Activated CD8-positive, alpha-beta memory T cell treated with anti-CD3 and anti-CD28 coated beads, Interleukin-2, amount 50 U/mL, for 24 hours (primary cell): ENCODE measurements around the gene IL9R.
"Not testable (repeated sequence)": the region's sequence is repeated elsewhere in the genome, so short reads cannot be mapped to it uniquely, and the experiment has no call there.

ENCODE experiments used
- DNase-seq: peaks from one replicate; pipeline ENCODE4 v3.0.0-alpha.2; 2020; ENCODE audit errors: extremely low read depth

Gene IL9R, protein sequence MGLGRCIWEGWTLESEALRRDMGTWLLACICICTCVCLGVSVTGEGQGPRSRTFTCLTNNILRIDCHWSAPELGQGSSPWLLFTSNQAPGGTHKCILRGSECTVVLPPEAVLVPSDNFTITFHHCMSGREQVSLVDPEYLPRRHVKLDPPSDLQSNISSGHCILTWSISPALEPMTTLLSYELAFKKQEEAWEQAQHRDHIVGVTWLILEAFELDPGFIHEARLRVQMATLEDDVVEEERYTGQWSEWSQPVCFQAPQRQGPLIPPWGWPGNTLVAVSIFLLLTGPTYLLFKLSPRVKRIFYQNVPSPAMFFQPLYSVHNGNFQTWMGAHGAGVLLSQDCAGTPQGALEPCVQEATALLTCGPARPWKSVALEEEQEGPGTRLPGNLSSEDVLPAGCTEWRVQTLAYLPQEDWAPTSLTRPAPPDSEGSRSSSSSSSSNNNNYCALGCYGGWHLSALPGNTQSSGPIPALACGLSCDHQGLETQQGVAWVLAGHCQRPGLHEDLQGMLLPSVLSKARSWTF

DNA sequence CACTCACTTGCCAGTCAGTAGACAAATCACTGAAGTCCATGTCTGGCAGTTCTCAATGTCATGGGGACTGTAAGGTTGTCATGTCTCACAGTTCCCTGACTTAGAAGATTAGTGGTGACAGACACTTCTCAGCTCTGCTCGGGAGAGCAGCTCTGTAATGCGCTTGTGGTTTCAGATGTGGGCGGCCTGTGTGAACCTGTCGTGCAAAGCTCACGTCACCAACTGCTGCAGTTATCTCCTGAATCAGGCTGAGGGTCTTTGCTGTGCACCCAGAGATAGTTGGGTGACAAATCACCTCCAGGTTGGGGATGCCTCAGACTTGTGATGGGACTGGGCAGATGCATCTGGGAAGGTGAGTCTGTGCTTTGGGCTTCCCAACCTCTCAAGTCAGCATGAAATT is at the start of gene IL9R:
TSS of gene IL9R (plus strand) at position 261 of the 400 bp plus-strand sequence. CDS start at position 325, 64 bp downstream.
- peak; percentile 24 for DNase-seq

DNA sequence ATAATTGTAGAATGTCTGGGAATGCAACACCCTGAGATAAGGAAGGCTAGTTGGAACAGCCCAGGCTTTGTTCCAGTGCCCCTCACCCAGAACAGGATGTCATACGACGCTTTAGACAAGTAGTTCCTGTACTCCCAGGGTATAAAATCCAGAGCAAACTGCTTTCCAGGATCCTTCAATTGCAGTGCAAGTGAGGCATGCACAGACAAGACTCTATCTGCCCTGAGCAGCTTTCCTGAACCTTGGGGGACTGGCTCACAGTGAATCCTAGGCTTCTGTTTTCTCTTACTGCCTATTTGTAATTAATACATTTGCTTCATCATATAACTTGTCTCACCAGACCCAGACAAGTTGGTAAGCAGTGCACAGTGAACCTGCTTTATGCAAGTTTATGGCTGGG is 48.4 kb upstream of the IL9R start:
- no peak for DNase-seq

DNA sequence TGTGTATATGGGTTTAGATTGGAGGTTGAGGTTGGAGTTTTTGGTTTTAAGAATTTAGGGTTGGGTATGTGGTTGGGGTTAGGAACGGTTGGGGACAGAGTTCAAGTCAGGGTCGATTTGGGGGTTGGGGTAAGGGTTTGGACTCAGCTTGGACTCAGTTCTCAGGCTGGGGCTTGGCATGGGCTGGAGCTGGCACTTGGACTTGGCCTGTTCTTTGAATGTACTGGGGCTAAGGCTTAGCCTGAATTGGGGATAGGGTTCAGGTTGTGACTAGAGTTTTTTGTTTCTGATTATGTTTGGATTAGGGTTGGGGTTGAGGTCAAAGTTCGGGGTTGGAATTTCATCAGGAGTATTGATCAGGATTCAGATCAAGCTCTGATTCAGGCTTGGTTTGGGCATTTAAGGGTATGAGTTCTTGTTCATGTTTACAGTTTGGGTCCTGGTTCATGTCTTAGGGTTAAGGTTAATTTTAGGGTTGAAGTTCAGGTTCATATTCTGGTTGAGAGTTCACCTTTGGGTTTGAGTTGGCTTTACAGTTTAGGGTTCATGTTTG is 46.2 kb upstream of the IL9R start:
- DNase-seq, result no peak

DNA sequence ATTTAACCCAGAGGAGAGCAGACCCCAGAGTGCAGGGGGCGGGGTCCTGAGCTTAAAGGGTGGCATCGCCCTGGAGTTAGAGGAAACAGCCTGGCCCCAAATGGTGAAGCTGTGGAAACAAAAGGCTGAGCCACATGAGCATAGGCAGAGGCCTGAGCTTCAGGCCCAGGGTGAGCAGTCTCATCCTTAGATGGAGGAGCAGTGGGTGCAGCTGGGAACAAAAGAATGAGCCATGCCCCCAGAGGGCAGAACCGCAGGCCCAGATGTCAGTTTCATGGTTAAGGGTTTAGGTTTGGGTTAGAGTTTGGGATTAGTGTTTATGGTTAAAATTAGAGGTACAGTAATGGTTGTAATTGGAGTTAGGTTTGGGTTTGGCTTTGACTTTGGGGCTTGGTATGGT is 44.4 kb upstream of the IL9R start:
- DNase-seq, result no peak

DNA sequence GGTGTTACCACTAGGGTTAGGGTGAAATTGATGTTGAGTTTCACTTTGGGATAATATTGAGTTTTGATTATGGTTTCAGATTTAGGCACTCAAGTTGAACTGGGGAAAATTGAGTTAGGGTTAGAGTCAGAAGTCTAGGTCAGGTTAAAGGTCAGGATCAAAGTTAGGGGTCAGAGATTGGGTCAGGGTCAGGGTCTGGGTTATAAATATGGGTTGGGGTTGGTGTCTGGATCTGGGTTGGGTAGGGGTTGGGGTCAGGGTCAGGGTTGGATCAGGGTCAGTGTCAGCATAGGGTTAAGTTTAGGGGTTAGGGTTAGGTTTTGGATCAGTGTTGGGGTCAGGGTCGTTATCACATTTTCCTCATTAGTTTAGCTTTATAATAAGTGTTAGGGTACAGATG is 42.7 kb upstream of the IL9R start:
- no peak for DNase-seq

DNA sequence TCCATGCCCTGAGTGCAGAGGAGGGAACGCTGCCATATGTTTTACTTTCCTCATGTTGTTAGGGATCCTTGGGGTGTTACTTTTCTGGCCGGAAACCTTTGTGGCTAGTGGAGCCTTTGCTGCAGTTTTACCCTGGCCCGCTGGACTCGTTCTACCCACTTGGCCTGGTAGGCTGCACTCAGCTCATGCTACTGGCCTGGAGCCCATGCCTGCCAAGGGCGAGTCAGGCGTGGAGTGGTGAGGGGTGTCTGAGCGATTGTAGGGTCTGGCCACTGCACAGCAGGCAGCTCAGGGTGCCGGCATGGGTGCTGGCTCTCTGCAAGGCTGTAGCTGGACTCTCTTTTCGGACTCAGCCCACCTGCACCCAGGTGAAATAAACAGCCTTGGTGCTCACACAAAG is 41.4 kb upstream of the IL9R start:
- no peak for DNase-seq

DNA sequence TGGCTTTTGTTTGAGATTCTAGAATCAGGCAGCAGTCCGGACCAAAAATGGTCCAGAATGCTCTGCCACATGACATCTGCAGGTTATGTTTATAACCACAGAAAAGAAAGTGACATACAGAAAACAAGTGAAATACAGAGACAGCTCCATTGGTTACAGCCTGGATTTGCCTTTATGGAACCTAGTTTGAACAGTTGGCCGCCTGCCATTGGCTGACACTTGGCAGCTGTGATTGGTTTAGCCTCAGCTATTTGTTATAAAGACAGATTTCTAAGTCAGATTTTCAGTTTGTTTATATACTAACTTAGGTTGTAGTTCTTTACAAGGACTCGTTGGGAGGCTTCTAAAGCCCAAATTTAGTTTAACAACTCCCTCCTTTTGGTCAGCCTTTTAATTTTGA is 40.8 kb upstream of the IL9R start:
- DNase-seq, result no peak

DNA sequence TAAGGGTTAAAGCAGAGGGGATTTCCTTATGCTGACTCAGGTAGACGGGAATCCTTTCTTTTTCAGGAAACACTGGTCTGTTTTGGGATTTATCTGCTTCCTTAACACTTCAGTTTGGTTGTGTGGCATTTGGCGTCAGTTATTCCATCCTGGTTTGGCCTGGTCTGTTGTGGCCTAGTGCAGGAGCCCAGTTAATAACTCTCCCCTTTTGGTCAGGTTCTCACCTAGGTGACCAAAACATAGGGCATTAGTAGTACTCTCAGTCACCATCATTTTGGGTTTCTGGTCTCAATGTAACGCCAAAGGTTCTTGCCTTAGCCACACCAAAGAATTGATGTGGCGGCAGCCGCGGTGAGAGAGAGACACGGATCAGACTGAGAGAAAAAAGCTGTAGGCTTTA is 39.7 kb upstream of the IL9R start:
- no peak for DNase-seq

DNA sequence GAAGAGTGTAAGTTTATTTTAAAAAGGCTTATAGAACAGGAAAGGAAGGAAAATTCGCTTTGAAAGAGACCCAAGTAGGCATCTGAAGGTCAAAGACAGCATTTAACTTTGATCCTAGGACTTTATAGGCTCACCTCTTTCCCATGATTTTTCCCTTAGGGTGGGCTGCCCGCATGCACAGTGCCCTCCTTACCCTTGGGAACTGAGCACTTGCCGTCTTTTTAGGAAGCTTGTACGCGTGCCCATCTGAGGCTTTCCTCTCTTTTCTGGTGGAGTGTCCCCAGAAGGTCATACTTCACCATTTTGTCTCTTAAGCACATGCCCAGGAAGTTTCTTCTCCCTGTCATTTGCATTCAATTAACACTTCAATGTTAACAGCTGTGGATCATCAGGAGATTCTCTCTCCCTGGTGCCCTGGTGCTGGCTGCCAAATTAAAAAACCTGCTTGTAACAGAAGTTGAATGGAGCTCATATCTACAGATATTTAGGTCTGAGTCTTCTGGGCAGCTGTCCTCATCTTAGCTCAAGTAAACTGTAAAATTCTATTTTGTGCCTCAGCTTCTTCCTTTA is 38.4 kb upstream of the IL9R start:
- DNase-seq, result no peak

DNA sequence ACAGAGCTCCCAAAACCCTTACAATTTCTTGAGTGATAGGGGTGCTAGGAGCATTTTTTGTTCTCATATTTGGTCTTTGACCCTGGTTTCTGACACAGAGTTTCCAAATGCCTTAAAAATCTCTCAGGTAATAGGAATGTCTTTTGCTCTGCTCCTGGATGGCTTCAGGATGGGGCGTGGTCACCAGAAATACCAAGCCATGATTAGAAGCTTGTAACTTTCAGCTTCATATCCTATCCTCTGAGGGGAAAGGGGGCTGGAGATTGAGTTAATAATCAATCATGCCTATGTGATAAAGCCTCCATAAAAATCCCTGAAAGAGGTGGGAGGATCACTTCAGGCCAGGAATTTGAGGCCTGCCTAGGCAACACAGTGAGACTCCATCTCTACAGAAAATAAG is 34.6 kb upstream of the IL9R start:
- no peak for DNase-seq

DNA sequence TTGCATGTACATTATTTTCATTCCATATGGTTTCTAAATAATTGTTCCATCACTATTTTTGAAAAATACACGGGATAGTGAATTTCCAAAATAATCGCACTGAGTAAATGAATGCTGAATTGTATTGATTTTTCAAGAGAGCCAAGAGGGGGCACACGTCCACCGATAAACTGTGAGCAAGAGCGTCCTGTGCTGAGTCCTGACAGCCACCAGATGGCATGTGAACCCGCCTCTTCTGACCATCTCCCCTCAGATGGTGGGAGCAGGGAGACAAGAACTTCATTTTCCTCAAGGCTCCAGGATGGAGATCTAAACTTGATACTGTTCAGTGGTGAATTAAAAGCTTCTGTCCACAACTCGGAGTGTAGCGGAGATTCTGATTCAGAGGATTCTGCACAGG is 30.6 kb upstream of the IL9R start:
- peak; percentile 1 for DNase-seq

DNA sequence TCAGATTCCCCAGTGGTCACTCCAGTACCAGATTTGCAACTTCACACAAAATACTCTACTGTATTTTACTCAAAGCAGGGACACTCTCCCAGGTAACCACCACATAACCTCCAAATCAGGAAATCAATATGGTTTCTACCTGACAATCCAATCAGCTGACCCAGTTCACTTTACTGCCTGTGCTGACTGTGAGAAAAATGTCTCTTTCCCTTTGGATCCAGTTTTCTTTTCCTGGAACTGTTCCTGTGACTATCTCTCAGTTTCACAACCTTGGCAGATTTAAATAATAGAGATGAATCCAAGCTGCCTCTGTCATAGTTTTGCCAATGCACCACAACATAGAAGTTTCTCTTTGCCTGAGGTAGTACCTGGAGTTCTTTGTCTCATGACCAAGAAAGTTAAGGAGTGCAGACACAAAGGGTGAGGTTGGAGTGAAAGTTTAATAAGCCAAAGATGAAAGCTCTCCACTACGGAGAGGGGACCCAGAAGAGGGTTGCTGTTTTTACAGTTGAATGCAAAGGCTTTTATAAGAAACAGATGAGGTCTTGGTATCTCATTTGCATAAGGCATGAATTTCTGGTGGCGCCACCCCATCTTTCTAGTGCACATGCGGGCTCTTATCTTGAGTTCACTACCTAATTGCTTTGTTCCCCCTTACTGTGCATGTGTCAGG is 29.7 kb upstream of the IL9R start:
- no peak for DNase-seq

DNA sequence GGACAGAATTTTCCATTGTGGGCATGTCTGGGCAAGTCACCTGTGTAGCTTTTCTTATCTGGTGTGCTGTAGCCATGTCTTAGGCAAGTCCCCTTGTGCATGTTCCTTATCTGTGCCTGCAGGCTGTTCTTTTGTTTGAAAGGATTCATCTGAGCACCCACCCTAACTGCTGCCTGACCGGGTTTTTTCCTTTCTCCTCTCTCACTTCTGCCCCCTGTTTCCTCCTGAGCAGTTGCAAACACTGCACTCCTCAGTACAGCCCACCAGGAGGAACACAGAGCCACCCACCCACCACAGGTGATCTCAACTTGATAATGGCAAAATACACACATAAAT is 29.2 kb upstream of the IL9R start:
- no peak for DNase-seq

DNA sequence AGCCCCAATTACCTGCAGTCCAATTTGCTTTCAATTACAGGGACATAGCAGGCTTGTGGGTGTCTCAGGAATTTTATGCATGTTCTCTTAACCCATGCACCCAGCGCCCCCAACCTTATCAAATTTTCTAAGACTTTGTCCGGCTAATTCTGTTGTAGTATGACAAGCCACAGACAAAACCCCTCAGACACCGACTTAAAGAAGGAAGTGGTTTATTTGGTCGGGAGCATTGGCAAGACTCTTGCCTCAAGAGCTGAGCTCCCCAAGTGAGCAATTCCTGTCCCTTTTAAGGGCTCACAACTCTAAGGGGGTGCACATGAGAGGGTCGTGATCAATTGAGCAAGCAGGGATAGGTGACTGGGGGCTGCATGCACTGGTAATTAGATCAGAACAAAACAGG is 28.7 kb upstream of the IL9R start:
- DNase-seq, result no peak

DNA sequence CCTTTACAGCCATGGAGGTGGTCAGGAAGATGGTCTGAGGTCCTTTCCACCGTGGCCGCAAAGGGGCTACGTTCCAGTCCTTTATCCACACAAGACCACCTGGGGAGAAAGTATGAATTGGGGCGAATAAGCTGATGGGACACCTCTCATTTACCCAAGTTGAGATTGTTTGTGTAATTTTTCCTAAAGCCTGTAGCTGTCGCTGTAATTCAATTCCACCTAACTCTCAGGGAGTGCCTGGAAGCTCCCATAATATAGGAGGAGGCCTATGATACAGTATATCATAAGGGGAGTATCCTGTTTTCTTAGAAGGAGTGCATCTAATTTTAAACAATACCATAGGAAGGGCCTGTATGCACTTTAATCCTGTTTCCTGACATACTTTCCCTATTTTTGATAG is 25.8 kb upstream of the IL9R start:
- not testable (repeated sequence) for DNase-seq

DNA sequence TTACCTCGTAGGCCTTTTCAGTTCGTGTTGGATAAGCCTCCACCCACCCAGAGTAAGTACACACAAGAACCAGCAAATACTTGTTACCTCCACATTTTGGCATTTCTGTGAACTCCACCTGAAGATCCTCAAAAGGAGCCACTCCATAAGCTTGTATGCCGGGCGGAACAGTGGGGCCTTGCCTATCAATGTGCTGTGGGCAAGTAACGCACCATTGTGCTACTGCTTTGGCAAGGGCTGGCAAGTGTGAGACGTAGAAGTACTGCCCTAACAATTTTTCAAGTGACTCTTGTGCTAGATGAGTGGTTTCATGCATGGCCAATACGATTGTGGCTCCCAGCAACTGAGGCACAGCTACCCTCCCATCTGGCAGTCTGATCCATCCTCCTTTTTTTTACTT is 25.3 kb upstream of the IL9R start:
- DNase-seq, result not testable (repeated sequence)

DNA sequence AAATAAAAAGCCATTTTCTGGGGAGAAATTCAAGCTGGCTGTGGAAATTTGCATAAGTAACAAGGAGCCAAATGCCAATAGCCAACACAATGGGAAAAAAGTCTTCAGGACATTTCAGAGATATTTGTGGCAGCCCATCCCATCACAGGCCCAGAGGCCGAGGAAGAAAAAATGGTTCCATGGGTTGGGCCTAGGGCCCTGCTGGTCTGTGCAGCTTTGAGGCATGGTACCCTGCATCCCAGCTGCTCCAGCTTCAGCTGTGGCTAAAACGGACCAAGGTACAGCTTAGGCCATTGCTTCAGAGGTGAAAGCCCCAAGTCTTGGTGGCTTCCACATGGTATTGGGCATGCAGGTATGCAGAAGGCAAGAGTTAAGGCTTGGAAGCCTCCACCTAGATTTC is 14.2 kb upstream of the IL9R start:
- no peak for DNase-seq

DNA sequence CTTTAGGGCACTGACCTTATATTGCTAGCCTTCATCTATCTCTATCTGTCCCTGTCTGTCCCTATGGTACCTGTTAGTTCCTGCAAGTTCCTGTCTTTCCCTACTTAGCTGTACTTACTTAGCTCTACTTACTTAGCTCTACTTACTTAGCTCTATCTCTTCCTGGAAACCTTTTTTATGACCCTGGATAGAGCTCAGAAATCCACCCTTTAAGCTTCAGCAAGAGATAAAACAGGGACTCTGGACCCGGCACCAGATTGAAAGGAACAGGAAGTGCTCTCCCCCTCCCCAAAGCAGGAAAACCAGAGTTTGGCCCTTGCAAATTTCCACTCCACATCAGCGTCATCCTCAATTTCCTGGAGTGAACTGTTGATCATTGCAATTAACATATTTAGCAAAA is 12.3 kb upstream of the IL9R start:
- DNase-seq, result no peak

DNA sequence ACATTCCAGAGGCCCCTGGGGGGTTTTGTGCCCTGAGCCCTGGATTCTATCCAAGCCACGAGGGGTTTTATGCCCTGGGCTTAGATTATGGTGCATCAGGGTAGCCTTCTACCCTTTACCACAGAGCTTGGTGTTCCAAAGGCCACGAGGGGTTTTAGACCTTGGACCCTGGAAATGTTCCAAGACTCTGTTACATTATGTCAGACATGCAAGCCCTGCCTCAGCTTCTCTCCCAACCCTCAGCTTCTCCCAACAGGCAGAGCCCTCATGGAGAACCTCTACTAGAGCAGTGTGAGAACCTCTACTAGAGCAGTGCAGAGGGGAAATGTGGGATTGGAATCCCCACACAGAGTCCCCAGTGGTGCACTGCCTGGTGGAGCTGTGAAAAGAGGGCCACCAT is 10.5 kb upstream of the IL9R start:
- DNase-seq, result not testable (repeated sequence)

DNA sequence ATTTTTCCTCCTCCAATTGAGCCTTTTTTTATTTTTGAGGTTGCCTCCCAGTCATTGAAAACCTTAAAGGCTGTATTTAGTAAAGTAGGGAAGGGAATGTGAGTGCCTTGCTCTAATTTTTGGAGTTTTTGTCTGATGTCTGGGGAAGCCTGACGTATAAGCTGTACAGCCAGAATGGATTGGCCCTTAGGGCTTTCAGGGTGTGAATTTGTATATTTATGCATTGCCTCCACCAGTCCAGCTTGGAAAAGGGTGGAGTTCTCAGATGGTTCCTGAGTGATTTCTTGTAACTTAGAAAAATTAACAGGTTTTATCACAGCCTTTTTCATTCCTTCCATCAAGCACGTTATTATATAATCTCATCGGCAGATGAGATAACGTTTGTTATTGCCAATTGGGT is 8.6 kb upstream of the IL9R start:
- no peak for DNase-seq

DNA sequence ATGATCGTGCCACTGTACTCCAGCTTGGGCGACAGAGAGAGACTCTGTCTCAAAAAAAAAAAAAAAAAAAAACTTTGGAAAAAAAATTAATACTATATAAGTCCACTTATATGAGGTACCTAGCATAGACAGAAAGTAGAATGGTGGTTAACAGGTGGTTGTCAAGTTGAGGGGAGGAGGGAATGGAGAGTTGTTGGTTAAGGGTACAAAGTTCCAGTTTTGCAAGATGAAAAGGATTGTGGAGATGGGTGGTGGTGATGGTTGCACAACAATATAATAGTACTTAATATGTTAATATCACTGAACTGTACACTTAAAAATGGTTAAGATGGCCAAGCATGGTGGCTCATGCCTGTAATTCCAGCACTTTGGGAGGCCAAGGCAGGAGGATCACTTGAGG is 4.1 kb upstream of the IL9R start:
- DNase-seq, result no peak

DNA sequence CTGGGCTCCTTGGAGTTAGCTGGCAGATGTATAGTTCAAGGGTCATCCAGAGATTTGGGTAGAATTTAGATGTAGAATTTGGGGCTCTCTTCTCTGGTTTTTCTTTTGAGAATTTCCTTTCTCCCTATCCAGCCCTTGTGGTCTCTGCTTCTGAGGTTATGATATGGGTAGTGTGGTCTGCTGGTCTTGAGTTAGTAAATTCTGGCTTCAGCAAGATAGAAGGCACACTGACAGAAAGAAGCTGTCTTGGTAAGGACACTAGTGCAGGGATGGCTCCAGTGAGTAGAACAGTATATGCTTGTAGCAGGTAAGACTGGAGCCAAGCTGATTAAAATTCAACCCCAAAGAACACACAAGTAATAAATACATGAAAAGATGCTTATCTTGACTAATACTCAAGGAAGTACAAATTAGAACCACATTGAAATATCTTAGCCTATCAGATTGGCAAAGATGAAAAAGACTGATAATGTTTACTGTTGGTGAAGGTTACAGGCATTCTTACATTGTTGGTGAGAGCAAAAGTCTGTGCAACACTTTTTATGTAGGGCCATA is 2.1 kb upstream of the IL9R start:
- no peak for DNase-seq
